GM18508 (cell line): ENCODE results near the gene BNIP5.

ENCODE experiments used
- ATAC-seq: cut with Tn5 transposase; IDR thresholded peaks from one replicate; pipeline ENCODE4 v1.9.1; 2021; ENCODE audit warnings: moderate number of reproducible peaks; ENCODE audit not compliant: insufficient read depth, unreplicated experiment

BNIP5 gene, protein sequence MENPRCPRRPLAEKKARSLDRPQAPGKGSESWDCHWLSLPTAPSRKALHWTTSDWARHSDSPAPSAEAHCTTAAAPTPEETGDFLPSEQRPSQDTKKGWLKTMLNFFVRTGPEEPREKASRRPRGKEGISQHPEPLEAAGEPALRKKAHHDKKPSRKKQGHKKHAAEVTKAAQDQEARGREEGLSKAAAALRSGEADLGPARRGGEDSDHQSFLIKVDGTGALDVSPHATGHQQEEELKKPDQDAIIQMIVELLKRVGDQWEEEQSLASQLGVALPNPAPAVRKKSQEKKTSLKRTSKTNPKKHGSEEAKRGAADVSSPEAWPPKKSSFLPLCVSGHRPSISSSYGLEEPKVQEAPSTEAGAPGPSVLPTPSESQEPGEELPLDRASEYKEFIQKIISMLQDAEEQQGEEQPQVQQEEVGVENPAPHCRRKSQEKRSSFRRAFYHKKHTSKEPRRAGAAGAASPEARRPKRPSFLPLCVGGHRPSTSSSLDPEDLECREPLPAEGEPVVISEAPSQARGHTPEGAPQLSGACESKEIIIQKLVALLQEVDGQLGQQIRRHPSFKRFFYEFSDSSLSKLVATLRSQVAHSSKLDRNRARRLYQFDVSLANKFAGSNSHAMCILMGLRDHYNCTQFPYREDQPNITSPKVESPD

DNA sequence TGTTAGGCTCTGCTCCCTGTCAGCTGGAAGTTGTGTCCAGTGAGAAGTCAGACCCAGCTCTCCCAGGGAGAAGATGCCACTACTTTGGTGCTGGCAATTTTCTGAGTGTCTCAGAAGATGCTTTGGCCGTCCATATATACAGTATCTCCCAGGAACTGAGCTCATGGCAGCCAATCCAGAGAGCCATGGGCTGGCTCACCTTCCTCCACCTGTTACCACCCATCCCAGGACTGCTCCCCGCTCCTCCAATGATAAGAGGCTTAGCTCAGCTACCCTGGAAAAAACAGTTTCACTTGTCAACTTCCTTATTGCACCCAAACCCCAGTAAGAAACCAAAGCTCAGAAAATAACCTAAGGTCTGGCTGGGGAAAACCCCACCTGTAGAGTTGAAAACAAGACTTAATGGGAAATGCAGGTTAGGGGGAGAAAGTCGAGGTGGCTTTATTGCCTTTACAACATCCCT lies at the start of gene BNIP5:
BNIP5 (minus strand) TSS at position 110 of the 463 bp plus-strand sequence. CDS start 6,198 bp downstream, outside the sequence.
- no peak for ATAC-seq

DNA sequence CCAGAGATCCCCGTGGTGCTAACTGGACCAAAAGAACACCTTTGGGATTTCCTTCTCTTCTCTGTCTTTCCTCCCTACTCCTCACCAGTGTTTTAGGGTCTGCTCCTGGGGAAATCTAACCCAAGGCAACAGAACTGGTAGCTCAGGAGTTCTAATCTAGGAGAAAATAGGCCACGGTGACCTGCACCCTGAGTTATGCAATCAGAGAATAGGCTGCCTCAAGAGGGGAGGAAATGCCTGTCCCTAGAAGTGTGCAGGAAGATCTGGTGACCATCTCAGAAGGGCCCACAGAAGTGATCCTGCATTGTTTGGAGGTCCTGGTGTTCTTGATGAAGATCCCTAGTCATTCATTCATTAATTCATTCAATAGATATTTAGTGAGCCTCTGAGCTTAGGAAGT lies 47.4 kb upstream of the BNIP5 start:
- ATAC-seq, result no peak

DNA sequence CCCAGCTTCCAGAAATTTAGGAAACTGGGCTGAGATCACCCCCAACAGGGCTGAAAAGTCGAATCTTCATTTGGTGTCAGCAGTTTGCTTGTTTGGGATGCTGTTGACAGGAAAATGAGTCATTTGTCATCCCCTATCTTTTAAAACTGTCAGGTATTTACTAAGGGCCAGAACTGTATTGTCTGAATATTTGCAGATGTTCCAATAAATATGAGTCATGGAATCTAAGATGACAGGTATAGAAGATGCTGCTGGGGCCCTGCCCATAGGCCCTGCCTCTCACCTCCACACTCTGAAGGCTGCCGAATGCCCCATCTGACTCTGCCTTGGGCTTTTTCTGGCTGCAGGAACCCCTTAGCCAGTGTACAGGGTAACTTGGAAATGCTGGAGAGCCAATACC lies 46.9 kb upstream of the BNIP5 start:
- ATAC-seq, result no peak

GRCh38 chr6:36382976-36383375 lies 46.3 kb upstream of the BNIP5 start:
- ATAC-seq, result no peak

DNA sequence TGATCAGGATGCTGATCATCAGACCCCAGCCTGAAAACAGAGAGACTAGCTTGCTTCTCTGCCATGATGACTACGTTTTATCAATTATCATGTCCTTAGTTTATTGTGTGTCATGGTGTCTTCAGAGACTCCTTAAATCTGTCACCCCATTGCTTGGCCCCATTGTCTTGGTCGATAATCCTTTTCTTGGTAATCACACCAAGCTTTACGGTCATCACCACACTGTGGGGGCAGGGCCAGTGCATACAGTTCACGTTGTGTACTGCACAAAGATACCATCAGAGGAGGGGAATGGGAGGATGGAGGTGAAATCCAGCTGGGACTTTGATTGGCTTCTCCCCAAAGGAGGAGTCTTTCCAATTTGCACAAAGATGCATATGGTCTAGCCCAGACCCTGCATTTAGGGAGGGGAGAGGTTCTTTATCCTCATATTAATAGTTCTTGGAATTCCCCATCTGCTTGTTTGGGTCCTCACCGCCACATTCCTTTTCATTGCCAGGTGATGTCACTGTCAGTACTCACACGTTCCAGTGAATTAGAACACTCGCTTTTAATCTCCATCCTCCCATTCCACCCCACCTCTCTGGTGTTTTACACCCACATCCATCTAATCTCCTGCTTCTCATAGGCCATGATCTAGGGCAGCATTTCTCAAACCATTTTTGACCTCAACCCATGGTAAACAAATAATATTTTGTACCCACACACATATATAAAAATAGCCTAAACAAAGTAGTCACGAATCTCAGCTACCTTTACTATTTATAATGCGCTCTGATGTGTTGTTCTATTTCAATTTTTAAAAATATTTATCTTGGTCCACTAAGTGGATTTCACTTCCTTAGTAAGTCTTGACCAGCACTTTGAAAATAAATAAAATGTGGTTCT lies 45.1 kb upstream of the BNIP5 start:
- ATAC-seq, result no peak

DNA sequence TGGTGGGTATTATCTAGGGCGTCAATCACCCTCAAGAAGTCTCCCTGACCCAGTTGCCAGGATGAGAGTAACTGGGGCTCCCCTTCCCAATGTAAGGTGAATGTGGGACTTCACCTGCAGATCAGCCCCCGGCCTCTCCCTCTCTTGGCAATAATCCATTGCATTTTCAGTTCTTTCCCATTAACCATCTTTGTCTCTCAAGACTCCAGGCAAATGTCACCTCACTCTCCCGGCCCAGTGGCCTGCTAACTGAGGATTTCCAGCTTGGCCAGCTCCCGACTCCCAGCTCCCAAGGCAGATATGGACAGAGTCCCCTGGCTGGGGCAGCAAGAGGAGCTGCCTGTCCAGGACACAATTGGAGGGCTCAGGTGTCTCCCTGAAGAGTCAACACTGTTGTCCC lies 43.5 kb upstream of the BNIP5 start:
- ATAC-seq, result no peak

GRCh38 chr6:36378936-36379335 lies 42.2 kb upstream of the BNIP5 start:
- ATAC-seq, result no peak

- no peak for ATAC-seq
Measured at GRCh38 chr6:36378243-36378920, 41.7 kb upstream of the BNIP5 start.

GRCh38 chr6:36377594-36377993 lies 40.9 kb upstream of the BNIP5 start:
- ATAC-seq, result no peak

- no peak for ATAC-seq
Measured at GRCh38 chr6:36376742-36377141, 40.1 kb upstream of the BNIP5 start.

DNA sequence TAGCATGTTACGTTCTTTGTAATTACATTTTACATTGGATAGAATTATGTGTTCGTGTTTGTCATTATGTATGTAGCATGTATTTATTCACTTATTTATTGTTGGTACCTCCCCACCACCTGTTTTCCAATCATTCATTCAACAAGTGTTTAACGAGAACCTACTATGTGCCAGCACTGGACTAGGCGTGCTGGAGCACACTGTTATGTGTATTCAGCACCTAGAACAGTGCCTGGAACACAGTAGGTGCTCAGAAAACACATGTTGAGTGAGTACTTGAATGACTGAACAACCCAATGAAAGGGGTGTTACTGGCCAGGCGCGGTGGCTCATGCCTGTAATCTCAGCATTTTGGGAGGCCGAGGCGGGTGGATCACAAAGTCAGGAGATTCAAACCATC lies 39.5 kb upstream of the BNIP5 start:
- ATAC-seq, result no peak

- ATAC-seq, result no peak
Measured at GRCh38 chr6:36375644-36376155, 39.0 kb upstream of the BNIP5 start.

DNA sequence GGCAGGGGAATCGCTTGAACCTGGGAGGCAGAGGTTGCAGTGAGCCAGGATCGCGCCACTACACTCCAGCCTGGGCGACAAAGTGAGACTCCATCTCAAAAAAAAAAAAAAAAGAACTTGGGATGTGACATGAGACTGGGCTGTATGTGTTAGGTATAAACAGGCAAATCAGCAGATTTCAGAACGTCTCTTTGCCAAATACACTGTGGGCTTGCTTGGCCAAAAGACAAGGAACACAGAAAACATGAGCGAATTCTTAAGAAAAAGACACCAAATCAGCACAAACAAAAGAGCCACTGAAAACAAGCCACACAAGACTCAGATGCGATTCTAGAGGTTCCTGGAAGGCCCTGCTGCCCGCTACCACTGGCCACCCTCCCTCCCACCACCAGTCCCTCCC lies 38.3 kb upstream of the BNIP5 start:
- ATAC-seq, result no peak

DNA sequence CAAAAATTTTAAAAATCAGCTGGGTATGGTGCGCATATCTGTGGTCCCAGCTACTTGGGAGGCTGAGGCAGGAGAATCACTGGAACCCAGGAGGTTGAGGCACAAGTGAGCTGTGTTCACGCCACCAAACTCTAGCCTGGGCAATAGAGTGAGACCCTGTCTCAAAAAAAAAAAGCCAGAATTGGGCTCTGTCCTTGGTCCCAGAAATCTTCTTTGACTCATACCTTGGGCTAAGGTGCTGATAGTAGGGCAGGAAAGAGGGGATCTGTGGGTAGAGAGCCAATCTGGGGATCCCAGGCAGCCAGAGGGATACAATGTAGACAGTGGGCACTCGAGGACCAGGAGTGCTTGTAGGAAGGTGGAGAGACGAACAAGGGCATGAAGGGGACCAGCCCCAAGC lies 37.5 kb upstream of the BNIP5 start:
- ATAC-seq, result no peak

- no peak for ATAC-seq
Measured at GRCh38 chr6:36373368-36374019, 36.8 kb upstream of the BNIP5 start.

DNA sequence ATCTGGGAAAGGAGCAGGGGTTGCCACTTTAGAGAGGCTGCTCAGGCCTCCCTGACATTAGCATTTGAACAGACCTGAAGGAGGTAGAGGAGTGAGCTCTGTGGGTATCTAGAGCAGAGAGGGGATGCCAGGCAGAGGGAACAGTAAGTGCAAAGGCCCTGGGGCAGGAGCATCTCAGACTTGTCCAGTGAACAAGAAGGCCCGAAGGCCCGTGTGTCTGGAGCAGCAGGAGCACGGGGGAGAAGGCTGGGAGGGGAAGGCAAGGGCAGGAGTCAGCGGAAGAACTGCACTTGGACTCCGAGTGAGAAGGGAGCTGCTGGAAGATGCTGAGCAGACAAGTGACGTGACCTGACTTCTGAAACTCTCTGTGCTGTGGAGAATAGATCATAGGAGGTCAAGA lies 35.4 kb upstream of the BNIP5 start:
- ATAC-seq, result no peak

GRCh38 chr6:36371211-36371610 lies 34.5 kb upstream of the BNIP5 start:
- no peak for ATAC-seq

DNA sequence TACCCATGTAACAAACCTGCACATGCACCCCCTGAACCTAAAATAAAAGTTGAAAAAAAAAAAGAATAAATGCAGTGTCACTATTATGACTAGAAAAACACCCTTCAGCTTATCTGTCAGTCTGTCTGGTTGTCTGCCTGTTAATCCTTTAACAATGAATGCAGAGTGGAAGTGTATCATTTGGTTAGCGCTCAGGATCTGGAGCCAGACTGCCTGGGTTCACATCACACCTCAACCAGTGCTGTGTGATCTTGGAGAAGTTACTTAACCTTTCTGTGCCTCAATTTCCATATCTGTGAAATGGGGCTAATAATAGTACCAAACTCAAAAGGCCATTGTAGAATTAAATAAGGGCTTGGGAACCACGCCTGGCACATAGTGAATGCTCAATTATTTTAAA lies 34.0 kb upstream of the BNIP5 start:
- no peak for ATAC-seq
